HG03045 (cell line): Measurements from ENCODE around the gene COL23A1.
"Not testable (repeated sequence)": the region's sequence is repeated elsewhere in the genome, so short reads cannot be mapped to it uniquely, and the experiment has no call there.

ENCODE experiments used
- ATAC-seq: cut with Tn5 transposase; IDR thresholded peaks from one replicate; pipeline ENCODE4 v1.9.1; 2021; ENCODE audit warnings: mild to moderate bottlenecking, moderate library complexity; ENCODE audit not compliant: unreplicated experiment

COL23A1 gene

DNA sequence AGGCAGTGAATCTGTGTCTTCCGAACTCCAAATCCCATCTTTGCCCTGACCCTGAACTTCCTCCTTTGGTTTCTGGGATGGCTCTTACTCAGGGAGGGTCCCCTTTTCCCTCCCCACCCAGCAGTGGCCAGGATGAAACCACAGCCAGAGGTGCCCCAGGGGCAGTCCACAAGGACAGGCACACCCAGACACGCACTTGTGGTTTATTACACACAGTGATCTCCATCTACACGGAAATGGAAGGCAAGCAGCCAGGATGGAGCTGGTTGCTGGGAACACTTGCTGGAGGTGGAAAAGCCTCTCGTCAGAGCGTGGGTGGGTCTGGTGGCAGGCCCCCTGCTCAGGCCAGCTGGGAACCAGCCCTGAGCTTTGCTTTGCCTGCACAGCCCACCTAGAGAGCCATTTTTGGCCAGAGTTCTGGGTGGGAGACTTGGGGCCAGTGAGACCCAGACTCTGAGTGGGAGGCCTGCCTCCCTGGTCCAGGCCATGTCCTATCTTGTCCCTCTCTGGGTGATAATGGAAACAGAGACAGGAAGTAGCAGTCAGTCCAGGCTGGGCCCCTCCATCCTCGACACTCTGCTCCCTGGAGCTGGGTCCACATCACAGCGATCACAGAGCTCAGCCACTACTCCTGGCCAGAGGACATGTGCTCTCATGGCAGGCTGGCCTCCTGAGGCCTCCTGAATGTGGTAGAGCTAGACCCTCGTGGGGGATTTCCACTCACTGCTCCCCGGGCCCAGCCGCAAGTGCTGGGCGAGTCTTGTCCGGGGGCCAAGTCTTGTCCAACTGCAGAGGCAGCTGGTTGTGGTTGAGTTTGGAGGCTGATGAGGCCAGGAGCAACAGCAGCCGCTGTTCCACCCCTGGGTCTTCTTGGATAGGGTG is 352.5 kb downstream of the COL23A1 start:
- ATAC-seq, result no peak

DNA sequence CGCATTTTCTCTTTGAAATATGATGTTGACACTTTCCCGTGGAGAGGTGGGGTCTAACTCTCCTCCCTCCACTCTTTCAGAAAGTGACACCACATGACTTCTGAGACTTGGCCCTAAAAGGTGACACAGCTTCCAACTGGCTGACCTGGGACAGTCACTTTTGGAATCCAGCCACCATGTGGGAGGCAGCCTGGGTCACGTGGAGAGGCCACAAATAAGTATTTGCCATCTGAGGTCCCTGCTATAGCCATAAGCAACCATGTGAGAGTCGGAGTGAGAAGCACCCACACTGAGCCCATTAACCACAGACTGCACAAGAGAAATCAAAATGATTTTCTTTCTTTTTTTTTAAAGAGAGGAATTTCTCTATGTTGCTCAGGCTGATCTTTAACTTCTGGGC is 353.5 kb downstream of the COL23A1 start:
- no peak for ATAC-seq

DNA sequence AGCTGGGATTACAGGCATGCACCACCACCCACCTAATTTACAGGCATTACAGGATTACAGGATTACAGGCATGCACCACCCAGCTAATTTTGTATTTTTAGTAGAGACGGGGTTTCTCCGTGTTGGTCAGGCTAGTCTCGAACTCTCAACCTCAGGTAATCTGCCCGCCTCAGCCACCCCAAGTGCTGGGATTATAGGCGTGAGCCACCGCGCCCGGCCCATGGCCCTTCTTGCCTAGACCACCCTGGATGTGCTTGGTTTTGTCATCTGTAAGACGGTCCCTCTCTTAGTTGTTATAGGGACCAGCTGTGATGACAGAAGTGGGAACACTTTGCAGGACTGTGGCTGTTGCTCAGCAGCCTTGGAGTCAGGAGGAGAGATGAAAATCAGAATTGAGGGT is 354.1 kb downstream of the COL23A1 start:
- ATAC-seq, result no peak

DNA sequence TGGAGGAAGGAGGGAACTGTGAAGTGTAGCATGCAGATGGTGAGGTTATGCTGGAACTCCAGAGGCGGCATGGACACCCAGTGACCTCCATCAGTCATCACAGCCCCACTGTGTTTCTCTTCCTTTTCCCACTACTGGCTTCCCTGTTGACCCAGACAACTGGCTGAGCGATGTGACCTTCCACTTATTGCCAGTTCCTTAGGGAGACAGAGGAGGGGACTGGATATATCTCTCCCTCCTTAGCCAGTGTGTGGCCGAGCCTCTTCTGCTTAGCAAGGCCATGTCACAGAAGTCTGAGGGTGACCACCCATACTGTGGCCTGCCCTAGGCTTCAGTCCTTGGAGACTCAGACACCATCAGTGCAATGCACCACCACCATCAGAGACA is 354.6 kb downstream of the COL23A1 start:
- ATAC-seq, result no peak

DNA sequence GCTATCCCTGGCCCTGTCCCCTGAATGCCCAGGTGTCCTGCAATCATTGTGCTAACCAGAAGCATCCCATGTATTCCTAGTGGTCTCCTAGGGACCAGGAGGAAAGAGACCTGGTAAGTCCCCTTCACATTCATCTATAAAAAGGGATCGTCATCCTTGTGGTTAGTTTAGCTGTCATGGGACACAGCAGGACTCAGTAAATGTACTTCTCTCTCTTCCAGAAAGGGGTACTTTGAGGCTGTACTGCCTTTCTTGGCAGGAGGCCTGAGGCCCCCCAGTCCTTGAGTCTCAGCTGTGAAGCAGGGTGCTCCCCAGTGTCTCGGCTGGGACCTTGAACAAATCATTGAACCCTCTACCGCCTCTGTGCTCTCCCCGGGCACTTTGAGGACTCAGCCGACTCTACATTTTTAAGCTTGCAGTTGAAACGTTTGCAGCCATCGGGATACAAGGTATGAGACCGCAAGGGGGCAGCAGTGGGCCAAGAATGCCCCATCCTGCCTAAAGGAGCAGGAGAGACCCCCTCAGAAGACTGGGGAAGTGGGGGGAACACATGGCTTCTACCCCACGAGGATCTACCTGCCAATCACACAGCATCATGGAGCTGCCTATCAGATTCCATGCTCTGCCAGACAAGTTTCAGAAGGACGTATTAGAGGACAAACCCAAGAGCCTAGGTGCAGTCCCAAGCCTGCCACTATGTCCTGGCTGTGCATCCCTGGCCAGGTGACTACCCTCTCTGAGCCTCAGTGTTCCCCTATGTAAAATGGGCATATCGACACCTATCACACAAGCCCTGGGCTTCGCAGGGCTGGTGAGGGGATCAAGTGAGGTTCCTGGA is 355.2 kb downstream of the COL23A1 start:
- no peak for ATAC-seq

DNA sequence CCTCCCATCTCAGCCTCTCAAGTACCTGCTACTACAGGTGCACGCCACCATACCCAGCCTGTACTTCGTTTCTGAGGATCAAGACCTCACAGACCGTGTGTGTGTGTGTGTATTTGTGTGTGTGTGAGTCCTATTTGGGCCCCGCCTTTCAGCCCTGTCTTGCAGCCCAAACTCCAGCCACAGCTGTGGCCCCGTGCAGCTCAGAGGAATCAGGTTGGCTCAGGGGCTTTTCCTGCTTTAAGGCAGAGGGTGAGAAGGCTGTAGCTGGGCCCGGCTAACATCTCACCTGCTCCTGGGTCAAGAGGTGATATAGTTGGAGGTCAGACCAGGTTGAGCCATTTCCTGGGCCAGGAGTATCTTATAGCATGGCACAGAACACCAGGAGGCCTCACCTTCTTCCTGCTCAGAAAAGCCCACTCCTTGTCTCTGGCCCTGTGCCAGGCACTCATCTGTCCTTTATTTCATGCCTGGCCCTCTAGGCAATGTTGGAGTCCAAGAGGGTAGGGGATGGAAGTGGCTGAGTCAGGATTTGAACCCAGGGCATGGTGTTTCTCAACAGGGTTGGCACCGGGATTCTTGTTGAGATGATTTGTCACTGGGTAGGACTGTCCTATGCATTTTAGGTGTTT is 356.0 kb downstream of the COL23A1 start:
- ATAC-seq, result no peak

DNA sequence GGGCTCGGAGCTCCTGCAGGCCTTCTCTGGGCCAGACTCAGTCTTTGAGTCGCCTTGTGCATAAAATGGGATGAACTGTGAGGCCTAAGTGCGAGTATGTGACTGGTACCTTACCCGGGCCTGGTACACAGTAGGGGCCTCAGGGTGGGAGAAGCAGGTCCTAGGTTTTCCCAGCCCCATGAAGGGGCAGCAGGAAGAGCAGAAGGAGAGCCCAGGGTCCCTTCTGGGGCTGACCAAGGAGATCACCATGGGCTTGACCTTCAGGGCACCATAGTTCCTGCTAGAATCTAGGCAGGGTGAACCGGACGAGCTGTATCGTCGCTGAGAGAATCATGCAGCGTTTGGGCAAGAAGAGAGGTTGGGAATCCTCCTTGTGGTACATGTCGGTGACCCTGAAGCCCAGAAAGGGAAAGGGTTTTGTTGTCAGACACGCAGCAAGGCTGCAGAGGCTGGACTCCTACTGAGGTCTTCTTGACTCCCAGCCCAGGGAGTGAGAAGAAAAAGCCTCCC is 357.2 kb downstream of the COL23A1 start:
- ATAC-seq, result no peak

DNA sequence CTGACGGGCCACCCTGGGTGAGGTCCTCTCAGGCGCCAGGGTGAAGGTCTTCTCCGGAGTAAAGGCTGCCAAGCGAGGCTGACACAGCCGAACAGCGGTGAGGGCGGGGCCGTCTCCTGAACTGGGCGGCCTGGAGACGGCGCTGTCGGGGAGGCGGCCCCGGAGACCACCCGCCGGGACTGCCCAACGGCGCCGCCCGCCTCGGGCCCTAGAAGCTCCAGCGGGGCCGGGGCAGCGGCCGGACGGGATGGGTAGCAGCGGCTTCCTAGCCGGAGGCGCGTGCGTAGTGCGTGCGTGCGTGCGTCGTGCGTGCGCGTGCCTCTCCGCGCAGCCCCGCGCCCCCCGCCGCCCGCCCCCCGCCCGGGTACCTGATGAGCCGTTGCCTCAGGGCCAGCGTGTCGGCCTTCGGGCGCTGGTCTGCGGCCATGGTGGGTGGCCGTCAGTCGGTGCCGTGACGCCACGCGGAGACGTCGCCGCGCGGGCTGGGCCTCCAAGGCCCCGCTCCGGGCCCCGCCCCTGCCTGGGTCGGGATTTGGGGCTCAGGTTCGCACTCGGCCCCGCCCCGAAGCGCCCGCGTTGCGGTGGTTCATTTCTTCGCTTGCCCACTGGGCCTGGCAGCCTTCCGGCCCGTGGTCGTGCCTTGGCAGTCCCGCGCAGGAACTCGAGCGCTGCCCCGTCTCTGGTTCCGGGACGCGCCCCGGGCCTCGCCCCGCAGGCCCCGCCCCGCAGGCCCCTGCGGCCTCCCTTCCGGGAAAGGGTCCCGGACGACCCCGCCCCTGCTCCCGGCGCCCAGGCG is 357.9 kb downstream of the COL23A1 start, which contains the start of gene PHYKPL:
Gene PHYKPL (minus strand): TSS at position 679 of the 796 bp plus-strand sequence. CDS start 252 bp downstream, at position 427.
- peak; percentile 66 for ATAC-seq

DNA sequence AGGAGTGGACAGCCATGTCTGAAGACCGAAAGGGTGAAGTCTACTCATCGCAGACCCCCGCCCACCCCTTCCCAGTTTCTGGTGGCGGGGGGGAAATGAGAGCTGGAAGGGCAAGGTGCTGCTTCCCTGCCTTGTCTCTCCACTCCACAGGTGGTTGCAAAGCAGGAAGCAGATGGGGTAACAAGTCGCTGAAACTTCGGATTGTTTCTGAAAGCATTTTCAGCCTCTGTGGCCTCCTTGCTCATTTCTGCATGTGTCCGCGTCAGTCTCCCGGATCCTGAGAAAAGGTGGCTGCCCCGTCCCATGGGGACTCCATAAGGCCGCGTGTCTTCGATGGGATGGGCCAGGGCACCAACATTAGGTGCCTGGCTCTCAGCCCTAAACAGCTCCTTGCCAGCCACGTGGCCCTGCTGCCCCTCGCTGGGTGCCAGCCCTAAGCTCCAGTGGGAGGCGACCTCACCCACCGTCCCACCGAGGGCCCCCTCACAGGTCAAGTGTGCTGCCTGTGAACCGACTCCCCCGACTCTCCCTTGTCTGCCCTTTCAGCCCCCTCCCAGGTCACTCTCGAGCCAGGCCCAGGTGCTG is 358.6 kb downstream of the COL23A1 start:
- ATAC-seq, result no peak

DNA sequence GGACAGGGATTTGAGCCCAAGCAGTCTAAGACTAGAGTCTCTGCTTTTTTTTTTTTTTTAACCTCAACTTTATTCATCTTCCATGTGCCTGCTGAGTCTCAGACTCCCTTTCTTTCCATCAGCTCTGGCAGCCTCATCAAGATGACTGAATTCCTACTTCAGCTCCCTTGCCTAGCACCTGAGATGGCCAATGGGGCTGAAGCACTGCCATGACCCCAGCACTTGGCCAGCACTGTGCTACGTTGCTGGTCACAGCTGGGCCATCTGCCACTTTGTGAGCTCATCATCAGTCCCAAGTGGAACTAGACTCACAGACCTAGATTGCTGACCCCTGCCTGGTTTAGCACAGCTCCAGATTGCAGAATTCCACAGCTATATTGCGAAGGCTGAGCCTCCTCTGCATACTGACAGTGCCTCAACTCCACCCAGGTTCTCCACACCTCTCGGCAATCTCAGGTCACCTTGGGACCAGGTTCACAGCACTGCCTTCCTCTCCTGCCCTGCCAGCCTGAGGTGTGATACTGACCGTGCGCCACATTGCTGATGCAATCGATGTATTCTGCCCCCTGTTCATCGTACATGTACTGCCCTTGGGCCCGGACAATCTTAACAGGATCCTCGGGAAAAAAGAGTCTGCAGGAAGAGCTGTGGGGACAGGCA is 359.2 kb downstream of the COL23A1 start:
- ATAC-seq, result no peak

DNA sequence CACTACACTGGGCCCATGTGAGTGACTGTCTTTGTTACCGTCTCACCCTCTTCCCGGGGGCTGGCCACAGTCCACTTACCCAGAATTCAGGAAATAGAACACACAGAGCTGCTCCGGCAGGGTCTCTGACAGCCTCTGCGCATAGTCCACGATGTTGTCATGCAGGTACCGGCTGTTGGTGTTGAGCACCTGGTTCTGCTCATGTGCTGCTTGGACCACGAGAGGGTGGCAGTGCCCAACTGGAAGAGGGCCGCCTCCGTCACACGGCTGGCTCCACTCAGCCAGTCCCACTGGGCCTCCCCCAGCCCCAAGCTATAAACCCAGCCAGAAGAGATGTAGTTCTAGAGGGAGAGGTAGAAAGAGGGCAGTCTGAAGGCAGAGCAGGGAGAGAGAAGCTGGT is 360.3 kb downstream of the COL23A1 start:
- ATAC-seq, result no peak

DNA sequence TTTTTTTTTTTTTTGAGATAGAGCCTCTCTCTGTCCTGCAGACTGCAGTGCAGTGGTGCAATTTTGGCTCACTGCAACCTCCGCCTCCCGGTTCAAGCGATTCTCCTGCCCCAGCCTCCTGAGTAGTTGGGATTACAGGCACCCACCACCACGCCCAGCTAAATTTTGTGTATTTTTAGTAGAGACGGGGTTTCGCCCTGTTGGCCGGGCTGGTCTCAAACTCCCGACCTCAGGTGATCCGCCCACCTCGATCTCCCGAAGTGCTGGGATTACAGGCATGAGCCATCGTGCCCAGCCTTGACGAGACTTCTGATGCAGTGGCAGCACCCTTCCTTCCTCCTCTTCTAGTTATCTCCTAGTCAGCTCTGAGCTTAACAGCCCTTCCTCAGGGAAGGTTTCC is 361.1 kb downstream of the COL23A1 start:
- not testable (repeated sequence) for ATAC-seq

DNA sequence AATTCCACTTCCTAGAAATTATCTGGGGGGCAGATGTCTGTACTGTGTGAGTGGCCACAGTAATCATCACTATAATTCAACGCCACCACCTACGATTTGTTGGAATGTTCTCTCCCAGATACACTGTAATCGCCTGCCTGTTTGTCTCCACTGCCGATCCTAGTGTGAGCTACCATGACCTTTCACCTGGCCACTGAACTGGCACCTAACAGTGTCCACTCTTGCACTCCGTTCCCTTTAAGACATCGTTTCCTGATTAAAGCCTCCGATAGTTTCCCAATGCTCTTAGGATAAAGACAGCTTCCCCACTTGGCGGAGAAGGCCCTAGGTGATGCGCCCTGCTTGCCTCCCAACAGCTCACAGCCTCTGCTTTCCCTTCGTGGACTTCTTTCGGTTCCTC is 361.6 kb downstream of the COL23A1 start:
- no peak for ATAC-seq

DNA sequence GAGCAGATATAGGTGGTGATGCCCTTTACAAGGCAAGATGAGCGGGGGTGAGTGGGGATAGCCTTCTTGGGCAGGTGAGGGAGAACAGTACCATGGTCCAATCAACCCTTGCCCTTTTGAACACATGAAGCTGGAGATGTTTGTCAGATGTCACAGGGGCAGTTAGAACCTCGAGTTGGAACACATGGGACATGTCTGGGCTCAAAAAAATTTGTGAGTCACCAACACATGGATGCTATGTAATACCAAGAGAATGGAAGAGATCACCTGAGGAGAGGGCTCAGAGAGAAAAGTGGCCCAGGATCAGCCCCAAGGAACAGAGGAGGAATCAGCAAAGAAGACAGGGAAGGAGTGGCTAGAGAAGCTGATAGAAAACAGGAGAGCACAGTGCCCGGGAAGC is 362.3 kb downstream of the COL23A1 start:
- ATAC-seq, result no peak

DNA sequence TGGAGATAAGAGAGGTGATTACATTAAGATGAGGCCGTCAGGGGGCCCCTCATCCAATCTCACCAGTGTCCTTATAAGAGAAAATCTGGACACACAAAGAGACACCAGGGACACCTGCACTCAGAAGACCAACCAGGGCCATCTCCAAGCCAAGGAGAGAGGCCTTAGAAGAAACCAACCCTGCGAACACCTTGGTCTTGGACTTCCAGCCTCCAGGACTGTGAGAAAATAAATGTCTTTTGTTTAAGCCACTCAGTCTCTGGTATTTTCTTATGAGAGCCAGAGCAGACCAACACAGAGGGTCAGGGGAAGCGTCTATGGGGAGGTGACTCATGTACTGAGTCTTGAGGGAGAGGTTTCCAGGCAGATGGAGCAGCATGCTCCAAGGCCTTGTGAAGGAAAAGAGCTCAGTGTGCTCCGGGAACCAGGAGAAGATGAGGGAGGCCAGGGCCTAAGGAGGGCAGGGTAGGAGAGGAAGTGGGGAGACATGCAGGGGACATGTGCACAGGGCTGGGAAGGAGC is 363.0 kb downstream of the COL23A1 start:
- no peak for ATAC-seq

DNA sequence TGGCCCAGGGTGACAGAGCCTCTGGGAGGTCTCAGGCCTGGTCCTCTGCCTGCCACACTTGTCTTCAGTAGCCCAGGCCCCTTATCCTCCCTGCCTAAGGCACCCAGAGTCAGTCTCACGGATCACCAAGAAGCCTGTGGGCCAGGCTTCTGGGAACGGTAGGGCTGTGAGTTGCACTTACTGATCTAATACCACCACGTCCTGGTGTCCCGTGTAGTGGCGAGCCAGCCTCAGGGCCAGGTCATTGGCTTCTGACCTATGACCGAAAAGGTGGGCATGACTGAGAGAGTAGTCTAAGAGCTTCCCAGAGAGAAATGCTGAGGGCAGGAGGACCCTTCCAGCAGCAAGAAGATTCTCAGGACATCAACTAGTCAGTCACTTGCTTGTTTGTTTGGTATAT is 365.0 kb downstream of the COL23A1 start:
- no peak for ATAC-seq

DNA sequence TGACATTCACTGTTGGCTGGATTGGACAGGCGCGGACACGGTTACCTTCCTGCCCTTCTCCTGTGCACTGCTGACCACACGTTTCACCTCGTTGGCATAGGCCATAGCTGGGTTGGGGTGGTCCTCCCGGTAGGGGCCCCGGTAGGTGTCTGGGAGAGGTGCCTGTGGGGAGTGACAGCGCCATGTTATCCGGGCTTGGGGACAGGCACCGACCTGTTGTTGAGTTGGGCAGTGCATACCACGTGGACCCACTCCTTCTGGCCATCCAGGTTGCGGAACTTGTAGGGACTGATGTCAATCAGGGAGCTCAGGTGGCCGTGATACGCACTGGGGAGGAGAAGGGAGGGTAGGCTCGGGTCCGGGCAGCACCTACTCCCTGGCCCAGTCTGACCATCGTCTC is 365.8 kb downstream of the COL23A1 start:
- no peak for ATAC-seq

DNA sequence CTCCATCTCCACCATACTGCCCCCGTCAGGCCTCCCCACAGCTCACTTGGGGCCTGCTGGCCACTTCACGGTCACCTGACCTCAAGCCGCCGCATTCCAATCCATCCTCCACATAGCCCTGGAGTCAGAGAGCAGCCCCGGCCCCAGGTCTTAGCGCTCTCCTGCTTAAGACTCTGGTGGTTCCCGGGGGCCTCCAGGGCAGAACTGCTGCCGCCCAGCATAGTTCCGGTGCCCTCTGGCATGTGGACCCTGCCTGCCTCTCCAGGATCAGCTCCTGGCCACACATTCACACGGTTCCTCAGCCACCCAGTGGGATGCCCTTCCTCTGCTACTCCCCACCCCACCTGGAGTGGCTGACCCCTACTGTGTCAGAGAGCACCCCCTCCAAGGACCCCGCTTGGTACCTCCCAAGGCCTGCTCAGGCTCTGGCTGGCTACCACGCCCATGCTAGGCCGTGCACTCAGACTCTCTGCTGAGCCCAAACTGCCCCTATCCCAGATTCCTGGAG is 366.3 kb downstream of the COL23A1 start:
- no peak for ATAC-seq

DNA sequence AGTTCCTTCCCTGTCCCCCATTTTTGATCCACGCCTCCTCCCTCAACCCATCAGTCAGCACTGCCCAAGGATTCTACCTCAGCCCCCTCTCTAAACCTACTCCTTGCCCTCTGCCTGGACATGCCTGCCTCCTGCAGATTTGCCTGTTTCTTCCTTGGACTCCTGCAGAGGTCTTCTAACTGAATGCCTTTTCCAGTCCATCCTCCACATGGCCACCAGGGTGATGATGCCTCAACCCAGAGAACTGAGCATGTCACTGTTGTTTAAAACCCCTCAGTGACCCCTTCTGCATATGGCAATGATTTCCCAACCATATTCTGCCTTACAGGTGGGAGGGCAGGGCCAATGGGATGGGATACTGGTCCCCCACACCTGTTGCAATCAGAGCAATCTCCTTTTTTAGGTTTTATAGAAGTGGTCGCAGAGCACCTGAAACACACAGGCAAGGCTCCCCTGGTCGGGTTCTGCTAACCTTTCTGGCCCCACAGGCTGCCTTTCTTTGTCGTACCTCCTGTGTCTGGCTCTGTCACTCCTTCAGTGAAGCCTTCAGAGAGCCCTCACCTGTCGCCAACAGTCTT is 366.9 kb downstream of the COL23A1 start:
- no peak for ATAC-seq
